Breast epithelium (tissue), 4 donors: ENCODE data around the gene GAPT. TPM values are rescaled to one million over a fixed set of nuclear protein-coding genes. Genes with fewer than 3 reads are reported as not detected.

ENCODE experiments used
- DNase-seq, 2 donors: peaks; one replicate each; pipeline ENCODE4 v3.0.0-alpha.2; 2019; ENCODE audit warnings: low spot score in 2 of 2
- H3K27ac ChIP-seq, 2 donors: fragments of 200-600 bp; sonication (generic) in 1 of 2; one replicate each; pipeline ENCODE4 v1.5.1; 2016 to 2019; ENCODE audit warnings: mild to moderate bottlenecking in 1 of 2
- H3K27me3 ChIP-seq, 2 donors: fragments of 200-600 bp; sonication (generic) in 1 of 2; one replicate each; pipeline versions ENCODE4 v1.5.1 to v1.6.0; 2017 to 2019; ENCODE audit warnings: control low read depth in 1 of 2, mild to moderate bottlenecking in 1 of 2
- H3K36me3 ChIP-seq: fragments of 200-600 bp; one replicate; pipeline ENCODE4 v1.5.1; 2019
- H3K4me1 ChIP-seq, 2 donors: fragments of 200-600 bp; sonication (generic); one replicate each; pipeline ENCODE4 v1.5.1; 2016 to 2019; ENCODE audit warnings: control low read depth in 1 of 2
- H3K4me3 ChIP-seq, 3 donors: fragments of 200-600 bp; sonication (generic); 1 replicate in 2 of 3; 2 replicates in 1 of 3; pipeline ENCODE4 v1.5.1; 2016 to 2019; ENCODE audit warnings: mild to moderate bottlenecking in 3 of 3, moderate library complexity in 2 of 3
- H3K9me3 ChIP-seq, 2 donors: fragments of 200-600 bp; sonication (generic) in 1 of 2; one replicate each; pipeline ENCODE4 v1.5.1; 2016 to 2019; ENCODE audit warnings: control low read depth in 1 of 2
- POLR2A ChIP-seq: fragments of 450-650 bp; IDR thresholded peaks from one replicate; pipeline ENCODE4 v1.6.1; 2016; ENCODE audit warnings: antibody characterized with exemption, mild to moderate bottlenecking, moderate library complexity
- POLR2AphosphoS5 ChIP-seq, 3 donors: sonication (generic); formaldehyde crosslinking; IDR thresholded peaks; one replicate each; pipeline ENCODE4 v1.6.1; 2017; ENCODE audit warnings: antibody characterized with exemption in 3 of 3
- intact Hi-C: fragments of 100-400 bp; cut with DNase I; formaldehyde crosslinking; loops from one replicate; pipeline ENCODE4 v1.15.1; 2023; ENCODE audit warnings: low total_unique reads
- total RNA-seq, 3 donors: library from RNA; depleted of rRNA; stranded (reverse); fragments of >200 nt; gene quantifications; one replicate each; pipeline ENCODE4 v1.1.0, GENCODE V29; 2016
- TF ChIP-seq, protein P1 (sequence below), 3 donors: fragments of 450-650 bp; IDR thresholded peaks; one replicate each; pipeline ENCODE4 v1.5.1; 2016 to 2017; ENCODE audit warnings: antibody characterized with exemption in 3 of 3, mild to moderate bottlenecking in 3 of 3, moderate library complexity in 3 of 3

Gene GAPT
- total RNA-seq, 3 donors from 2014 or later: 1.2 to 3.8 (median 1.3) TPM

DNA sequence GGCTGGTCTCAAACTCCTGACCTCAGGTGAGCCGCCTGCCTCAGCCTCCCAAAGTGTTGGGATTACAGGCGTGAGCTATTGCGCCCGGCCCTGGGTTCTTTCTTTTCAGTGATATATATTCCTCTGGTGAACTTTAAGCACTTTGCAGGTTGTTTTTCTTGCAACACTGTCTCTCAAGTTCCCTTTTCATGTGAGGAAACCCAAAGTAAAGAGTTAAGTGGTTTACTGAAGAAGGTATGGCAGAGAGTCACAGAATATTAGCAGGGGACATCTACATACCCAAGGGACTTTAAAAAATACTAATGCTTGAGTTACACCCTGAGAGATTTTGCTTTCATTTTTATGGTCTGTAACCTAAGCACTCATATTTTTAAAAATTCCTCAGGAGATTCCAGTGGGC is 6.7 kb upstream of the GAPT start:
- intact Hi-C loops: no loop called here
- Histone ChIP-seq H3K4me3 (no peak overlapping the region), H3K27ac (no peak overlapping the region), H3K36me3 (no peaks in the 10 kb centered on the region), H3K4me1 (no peaks in the 10 kb centered on the region), H3K27me3 (no peaks in the 10 kb centered on the region), H3K9me3 (no peaks in the 10 kb centered on the region)
- no peak for DNase-seq
- TF ChIP-seq POLR2A: no peak
- TF ChIP-seq POLR2AphosphoS5 (IDR thresholded peaks at IDR 0.05): no peak
- TF ChIP-seq, protein P1, sequence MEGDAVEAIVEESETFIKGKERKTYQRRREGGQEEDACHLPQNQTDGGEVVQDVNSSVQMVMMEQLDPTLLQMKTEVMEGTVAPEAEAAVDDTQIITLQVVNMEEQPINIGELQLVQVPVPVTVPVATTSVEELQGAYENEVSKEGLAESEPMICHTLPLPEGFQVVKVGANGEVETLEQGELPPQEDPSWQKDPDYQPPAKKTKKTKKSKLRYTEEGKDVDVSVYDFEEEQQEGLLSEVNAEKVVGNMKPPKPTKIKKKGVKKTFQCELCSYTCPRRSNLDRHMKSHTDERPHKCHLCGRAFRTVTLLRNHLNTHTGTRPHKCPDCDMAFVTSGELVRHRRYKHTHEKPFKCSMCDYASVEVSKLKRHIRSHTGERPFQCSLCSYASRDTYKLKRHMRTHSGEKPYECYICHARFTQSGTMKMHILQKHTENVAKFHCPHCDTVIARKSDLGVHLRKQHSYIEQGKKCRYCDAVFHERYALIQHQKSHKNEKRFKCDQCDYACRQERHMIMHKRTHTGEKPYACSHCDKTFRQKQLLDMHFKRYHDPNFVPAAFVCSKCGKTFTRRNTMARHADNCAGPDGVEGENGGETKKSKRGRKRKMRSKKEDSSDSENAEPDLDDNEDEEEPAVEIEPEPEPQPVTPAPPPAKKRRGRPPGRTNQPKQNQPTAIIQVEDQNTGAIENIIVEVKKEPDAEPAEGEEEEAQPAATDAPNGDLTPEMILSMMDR (IDR thresholded peaks at IDR 0.05): no peak

DNA sequence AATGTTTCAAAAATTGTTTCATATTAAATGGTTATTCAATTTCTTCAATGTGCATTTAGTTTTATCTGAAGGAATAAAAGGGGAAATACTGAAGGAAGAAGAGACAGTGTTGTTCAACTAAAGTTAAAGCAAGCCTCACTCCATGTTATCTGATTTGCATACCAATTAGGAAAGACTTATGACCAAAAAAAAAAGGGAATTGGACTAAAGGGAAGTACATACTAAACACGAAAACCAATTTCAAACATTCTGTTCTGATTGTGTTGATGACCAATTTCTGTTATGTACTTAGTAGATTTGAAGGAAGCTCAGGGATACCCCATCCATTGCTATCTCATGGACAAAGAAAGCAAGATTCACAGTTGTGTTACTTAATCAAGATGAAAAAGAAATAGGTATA is 4.9 kb upstream of the GAPT start:
- Histone ChIP-seq H3K4me3 (no peak overlapping the region), H3K36me3 (no peaks in the 10 kb centered on the region), H3K4me1 (no peaks in the 10 kb centered on the region), H3K9me3 (no peaks in the 10 kb centered on the region), H3K27ac (no peak overlapping the region), H3K27me3 (no peaks in the 10 kb centered on the region)
- no peak for DNase-seq
- intact Hi-C loops: no loop called here
- TF ChIP-seq, protein P1 (IDR thresholded peaks at IDR 0.05): no peak
- TF ChIP-seq POLR2AphosphoS5 (IDR thresholded peaks at IDR 0.05): no peak
- no peak for TF ChIP-seq POLR2A

DNA sequence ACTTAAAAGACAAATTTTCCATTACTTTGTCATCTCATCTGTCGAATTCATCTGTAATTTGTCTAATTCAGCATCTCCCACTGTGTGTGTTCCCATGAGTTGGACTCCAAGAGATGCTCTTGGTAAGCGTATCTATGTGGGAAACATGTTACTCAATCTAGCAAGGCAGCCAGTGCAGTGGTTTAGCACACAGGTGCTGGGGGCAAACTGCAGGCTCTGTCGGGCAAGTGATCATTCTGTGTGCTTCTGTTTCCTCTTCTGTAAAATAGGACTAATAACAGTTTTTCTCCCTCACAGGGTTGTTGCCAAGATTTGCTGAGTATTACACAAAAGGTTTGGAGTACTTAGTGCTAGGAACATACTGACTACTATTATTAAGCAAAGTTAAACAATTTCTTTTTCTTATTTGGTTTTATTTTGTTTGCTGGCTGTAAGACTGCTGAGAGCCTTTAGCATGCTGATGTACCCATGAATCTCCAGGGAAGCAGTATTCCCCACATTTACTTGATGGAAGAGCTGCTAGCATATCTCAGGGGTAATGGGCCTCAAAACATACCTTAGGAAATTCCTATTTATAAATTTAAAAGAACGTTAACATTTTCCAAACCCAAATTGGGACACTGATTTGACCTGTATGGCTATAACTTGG is 709 bp upstream of the GAPT start:
- intact Hi-C loops: no loop called here
- Histone ChIP-seq H3K4me1 (no peaks in the 10 kb centered on the region), H3K9me3 (no peaks in the 10 kb centered on the region), H3K4me3 (no peak overlapping the region), H3K27me3 (no peaks in the 10 kb centered on the region), H3K27ac (no peak overlapping the region), H3K36me3 (no peaks in the 10 kb centered on the region)
- no peak for DNase-seq
- TF ChIP-seq POLR2A (no peak), POLR2AphosphoS5 (IDR thresholded peaks at IDR 0.05) (no peak)
- TF ChIP-seq, protein P1 (IDR thresholded peaks at IDR 0.05): no peak

DNA sequence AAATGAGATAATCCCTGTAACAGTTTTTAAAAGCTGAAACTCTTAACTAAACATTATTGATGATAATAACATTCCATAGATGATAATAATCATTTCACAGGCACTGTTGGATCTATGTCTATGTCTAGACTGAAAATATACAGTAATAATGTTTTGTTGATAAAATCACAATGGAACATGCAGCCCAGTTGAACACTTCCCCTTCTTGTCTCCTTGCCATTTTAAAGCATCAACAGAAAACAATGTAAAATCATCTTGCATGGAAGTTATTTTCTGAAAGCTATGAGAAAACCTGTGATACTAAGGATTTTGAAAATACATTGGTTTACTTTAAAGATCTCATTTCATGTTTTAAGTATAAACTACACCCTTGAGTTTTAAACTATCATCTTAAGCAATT is 1.9 kb downstream of the GAPT start:
- Histone ChIP-seq H3K27me3 (no peaks in the 10 kb centered on the region), H3K9me3 (no peaks in the 10 kb centered on the region), H3K4me1 (no peaks in the 10 kb centered on the region), H3K4me3 (no peak overlapping the region), H3K27ac (no peak overlapping the region), H3K36me3 (no peaks in the 10 kb centered on the region)
- no peak for TF ChIP-seq POLR2A
- TF ChIP-seq, protein P1 (IDR thresholded peaks at IDR 0.05): no peak
- TF ChIP-seq POLR2AphosphoS5 (IDR thresholded peaks at IDR 0.05): no peak
- intact Hi-C loops: no loop called here
- no peak for DNase-seq

DNA sequence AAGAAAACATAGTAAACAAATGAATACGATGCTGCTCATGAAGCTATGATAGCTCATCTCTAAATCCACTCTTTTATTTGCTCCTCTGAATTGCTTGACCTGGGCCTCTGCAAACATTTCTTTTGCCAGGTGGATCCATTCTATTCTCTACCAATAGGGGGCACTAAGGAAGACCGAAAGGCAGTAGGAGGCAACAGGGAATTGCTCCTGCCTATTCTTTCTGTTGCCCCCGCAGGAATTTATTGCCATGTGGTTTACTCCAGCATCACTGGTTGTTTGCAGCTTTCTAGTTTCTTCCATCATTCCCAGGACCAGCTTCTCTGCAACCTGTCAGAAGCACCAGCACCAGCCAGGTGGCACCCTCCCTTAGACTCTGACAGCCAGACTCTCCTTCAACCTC is 5.3 kb downstream of the GAPT start:
- no peak overlapping the region for H3K4me3 ChIP-seq
- H3K4me1 ChIP-seq: no peaks in the 10 kb centered on the region
- TF ChIP-seq POLR2AphosphoS5 (IDR thresholded peaks at IDR 0.05) (no peak), POLR2A (no peak)
- TF ChIP-seq, protein P1 (IDR thresholded peaks at IDR 0.05): no peak
- H3K27me3 ChIP-seq: no peaks in the 10 kb centered on the region
- intact Hi-C loops: no loop called here
- DNase-seq: no peak
- H3K36me3 ChIP-seq: no peaks in the 10 kb centered on the region
- H3K27ac ChIP-seq: no peak overlapping the region
- H3K9me3 ChIP-seq: no peaks in the 10 kb centered on the region
